WTC11 (cell line): ENCODE data around the gene RAC2. TPM values are rescaled to one million over a fixed set of nuclear protein-coding genes. Genes with fewer than 3 reads are reported as not detected.

Experiments
- ATAC-seq: fragments of 200-7000 bp; cut with Tn5 transposase; 2 replicates; pipeline ENCODE4 v1.10.0; 2021; ENCODE audit warnings: mild to moderate bottlenecking, moderate library complexity
- CTCF ChIA-PET: fragments of 300-600 bp; sonication (Branson Sonifier 250); formaldehyde crosslinking; loops from one replicate; lab custom pipeline; 2021; ENCODE audit warnings: antibody characterized with exemption; lab: Charles Lee
- POLR2A ChIA-PET: fragments of 350-600 bp; sonication (Branson Sonifier 250); formaldehyde crosslinking; loops from one replicate; lab custom pipeline; 2021; ENCODE audit warnings: antibody characterized with exemption; lab: Charles Lee
- DNase-seq: peaks from one replicate; pipeline ENCODE4 v3.0.0; 2021; ENCODE audit warnings: low spot score
- H3K27ac Mint-ChIP-seq: 2 replicates; pipeline ENCODE4 v1.8.0; 2021; ENCODE audit warnings: mixed read lengths
- H3K27me3 Mint-ChIP-seq: 2 replicates; pipeline ENCODE4 v1.8.0; 2021; ENCODE audit warnings: low read depth, mild to moderate bottlenecking, moderate library complexity, mixed read lengths
- H3K36me3 Mint-ChIP-seq: 2 replicates; pipeline ENCODE4 v1.8.0; 2021; ENCODE audit warnings: mixed read lengths
- H3K4me1 Mint-ChIP-seq: 2 replicates; pipeline ENCODE4 v1.8.0; 2022; ENCODE audit warnings: mixed read lengths
- H3K4me3 Mint-ChIP-seq: 2 replicates; pipeline ENCODE4 v1.8.0; 2021; ENCODE audit warnings: mild to moderate bottlenecking, moderate library complexity, mixed read lengths
- H3K9me3 Mint-ChIP-seq: 2 replicates; pipeline ENCODE4 v1.8.0; 2021; ENCODE audit warnings: mixed read lengths
- CTCF ChIP-seq: fragments of 200-600 bp; IDR thresholded peaks from 2 replicates; pipeline ENCODE4 v1.8.0; 2022; ENCODE audit warnings: antibody characterized with exemption
- E2F4 ChIP-seq: sonication (generic); formaldehyde crosslinking; IDR thresholded peaks from 2 replicates; pipeline ENCODE4 v1.8.1; 2022; ENCODE audit warnings: low read depth, mild to moderate bottlenecking, moderate library complexity, missing genetic modification reagents, borderline replicate concordance
- ESRRA ChIP-seq: sonication (generic); formaldehyde crosslinking; IDR thresholded peaks from 2 replicates; pipeline ENCODE4 v1.8.1; 2022; ENCODE audit warnings: mild to moderate bottlenecking, missing genetic modification reagents, borderline replicate concordance
- FOXJ3 ChIP-seq: sonication (generic); formaldehyde crosslinking; IDR thresholded peaks from 2 replicates; pipeline ENCODE4 v1.9.0; 2021; ENCODE audit warnings: missing genetic modification reagents, mild to moderate bottlenecking, borderline replicate concordance
- MAX ChIP-seq: sonication (generic); formaldehyde crosslinking; IDR thresholded peaks from 2 replicates; pipeline ENCODE4 v1.8.0; 2022; ENCODE audit warnings: mild to moderate bottlenecking, missing genetic modification reagents
- NR1H2 ChIP-seq: sonication (generic); formaldehyde crosslinking; IDR thresholded peaks from 2 replicates; pipeline ENCODE4 v1.9.0; 2021; ENCODE audit warnings: mild to moderate bottlenecking, moderate library complexity, missing genetic modification reagents
- PRDM15 ChIP-seq: sonication (generic); formaldehyde crosslinking; IDR thresholded peaks from 2 replicates; pipeline ENCODE4 v1.8.0; 2022; ENCODE audit warnings: missing genetic modification reagents
- RELA ChIP-seq: sonication (generic); formaldehyde crosslinking; IDR thresholded peaks from 2 replicates; pipeline ENCODE4 v1.8.1; 2022; ENCODE audit warnings: missing genetic modification reagents, mild to moderate bottlenecking, borderline replicate concordance
- RORB ChIP-seq: fragments of 250-450 bp; sonication (Bioruptor Pico); IDR thresholded peaks from 2 replicates; pipeline ENCODE4 v1.9.0; 2021; ENCODE audit warnings: mild to moderate bottlenecking
- SMAD3 ChIP-seq: sonication (generic); formaldehyde crosslinking; IDR thresholded peaks from 2 replicates; pipeline ENCODE4 v1.8.0; 2022; ENCODE audit warnings: missing genetic modification reagents, mild to moderate bottlenecking, borderline replicate concordance
- SOX15 ChIP-seq: fragments of 250-450 bp; sonication (Bioruptor Pico); IDR thresholded peaks from 2 replicates; pipeline ENCODE4 v1.9.0; 2021; ENCODE audit warnings: mild to moderate bottlenecking
- ZBTB21 ChIP-seq: sonication (generic); formaldehyde crosslinking; IDR thresholded peaks from 2 replicates; pipeline ENCODE4 v1.8.1; 2023; ENCODE audit warnings: mild to moderate bottlenecking, missing genetic modification reagents, borderline replicate concordance
- ZNF138 ChIP-seq: sonication (generic); formaldehyde crosslinking; conservative IDR thresholded peaks from 2 replicates; pipeline ENCODE4 v1.8.1; 2022; ENCODE audit warnings: mild to moderate bottlenecking, moderate library complexity, missing genetic modification reagents
- ZNF219 ChIP-seq: sonication (generic); formaldehyde crosslinking; IDR thresholded peaks from 2 replicates; pipeline ENCODE4 v1.8.0; 2023; ENCODE audit warnings: missing genetic modification reagents, mild to moderate bottlenecking, borderline replicate concordance
- ZNF423 ChIP-seq: fragments of 250-450 bp; sonication (Bioruptor Pico); IDR thresholded peaks from 2 replicates; pipeline ENCODE4 v2.1.2; 2022; ENCODE audit warnings: mild to moderate bottlenecking, moderate library complexity
- ZNF512 ChIP-seq: sonication (generic); formaldehyde crosslinking; IDR thresholded peaks from 2 replicates; pipeline ENCODE4 v1.8.1; 2022; ENCODE audit warnings: missing genetic modification reagents, borderline replicate concordance
- total RNA-seq: library from RNA; stranded (reverse); gene quantifications from 3 replicates; pipeline ENCODE4 v1.2.3, GENCODE V29; 2021
- TF ChIP-seq, protein P1 (sequence below): fragments of 250-450 bp; sonication (Bioruptor Pico); IDR thresholded peaks from 2 replicates; pipeline ENCODE4 v1.9.0; 2021; ENCODE audit warnings: moderate library complexity, mild to moderate bottlenecking, inconsistent platforms, borderline replicate concordance
- TF ChIP-seq, protein P2 (sequence below): sonication (generic); formaldehyde crosslinking; conservative IDR thresholded peaks from 2 replicates; pipeline ENCODE4 v1.8.1; 2023; ENCODE audit warnings: mild to moderate bottlenecking, low read depth, missing genetic modification reagents, moderate library complexity

Gene RAC2
- total RNA-seq, 1 experiment from 2014 or later, result 3.6 TPM

GRCh38 chr22:37256075-37256726 lies 12.1 kb upstream of the RAC2 start (continued):
- TF ChIP-seq MAX (no peak), ZBTB21 (CRISPR knock-in tag) (no peak), RELA (CRISPR knock-in tag) (no peak), FOXJ3 (CRISPR knock-in tag) (no peak)
- TF ChIP-seq, all 79 proteins: peak for 0

GRCh38 chr22:37255558-37256006 lies 11.5 kb upstream of the RAC2 start:
- ATAC-seq (no peak), DNase-seq (no peak)
- POLR2A ChIA-PET, result no interaction called here
- H3K27me3 Mint-ChIP-seq, result peaks cover 13% of the 10 kb centered on the region
- TF ChIP-seq ZNF423 (CRISPR knock-in tag) (no peak), ZNF512 (peak; percentile 81; the same call in 1 of the 2 replicates)
- H3K9me3 Mint-ChIP-seq, result no peaks in the 10 kb centered on the region
- H3K27ac Mint-ChIP-seq, result no peak overlapping the region
- CTCF ChIA-PET, result interaction anchor here (0.5 kb wide), 1 partner anchor 216 kb away, joined by 3 read pairs; no protein-coding TSS in a partner anchor
- no peaks in the 10 kb centered on the region for H3K36me3 Mint-ChIP-seq
- H3K4me1 Mint-ChIP-seq, result peaks cover 23% of the 10 kb centered on the region
- no peak overlapping the region for H3K4me3 Mint-ChIP-seq

GRCh38 chr22:37254867-37255233 lies 10.8 kb upstream of the RAC2 start:
- ChIA-PET POLR2A (no interaction called here), CTCF (interaction anchor here (0.6 kb wide), 1 partner anchor 939 kb away, joined by 6 read pairs; no protein-coding TSS in a partner anchor)
- H3K4me1 Mint-ChIP-seq, result peaks cover 28% of the 10 kb centered on the region
- H3K4me3 Mint-ChIP-seq, result no peak overlapping the region
- no peak for DNase-seq
- peaks cover 6% of the 10 kb centered on the region for H3K27me3 Mint-ChIP-seq
- H3K36me3 Mint-ChIP-seq, result no peaks in the 10 kb centered on the region
- TF ChIP-seq NR1H2 (CRISPR knock-in tag) (no peak), ZNF219 (no peak), SOX15 (CRISPR knock-in tag) (no peak), RORB (no peak), ZNF138 (CRISPR knock-in tag) (no peak), PRDM15 (no peak), SMAD3 (CRISPR knock-in tag) (no peak), ESRRA (CRISPR knock-in tag) (no peak), E2F4 (CRISPR knock-in tag) (no peak), CTCF (no peak)
- TF ChIP-seq, protein P1, sequence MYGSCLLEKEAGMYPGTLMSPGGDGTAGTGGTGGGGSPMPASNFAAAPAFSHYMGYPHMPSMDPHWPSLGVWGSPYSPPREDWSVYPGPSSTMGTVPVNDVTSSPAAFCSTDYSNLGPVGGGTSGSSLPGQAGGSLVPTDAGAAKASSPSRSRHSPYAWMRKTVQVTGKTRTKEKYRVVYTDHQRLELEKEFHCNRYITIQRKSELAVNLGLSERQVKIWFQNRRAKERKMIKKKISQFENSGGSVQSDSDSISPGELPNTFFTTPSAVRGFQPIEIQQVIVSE (CRISPR knock-in tag), result no peak
- TF ChIP-seq, protein P2, sequence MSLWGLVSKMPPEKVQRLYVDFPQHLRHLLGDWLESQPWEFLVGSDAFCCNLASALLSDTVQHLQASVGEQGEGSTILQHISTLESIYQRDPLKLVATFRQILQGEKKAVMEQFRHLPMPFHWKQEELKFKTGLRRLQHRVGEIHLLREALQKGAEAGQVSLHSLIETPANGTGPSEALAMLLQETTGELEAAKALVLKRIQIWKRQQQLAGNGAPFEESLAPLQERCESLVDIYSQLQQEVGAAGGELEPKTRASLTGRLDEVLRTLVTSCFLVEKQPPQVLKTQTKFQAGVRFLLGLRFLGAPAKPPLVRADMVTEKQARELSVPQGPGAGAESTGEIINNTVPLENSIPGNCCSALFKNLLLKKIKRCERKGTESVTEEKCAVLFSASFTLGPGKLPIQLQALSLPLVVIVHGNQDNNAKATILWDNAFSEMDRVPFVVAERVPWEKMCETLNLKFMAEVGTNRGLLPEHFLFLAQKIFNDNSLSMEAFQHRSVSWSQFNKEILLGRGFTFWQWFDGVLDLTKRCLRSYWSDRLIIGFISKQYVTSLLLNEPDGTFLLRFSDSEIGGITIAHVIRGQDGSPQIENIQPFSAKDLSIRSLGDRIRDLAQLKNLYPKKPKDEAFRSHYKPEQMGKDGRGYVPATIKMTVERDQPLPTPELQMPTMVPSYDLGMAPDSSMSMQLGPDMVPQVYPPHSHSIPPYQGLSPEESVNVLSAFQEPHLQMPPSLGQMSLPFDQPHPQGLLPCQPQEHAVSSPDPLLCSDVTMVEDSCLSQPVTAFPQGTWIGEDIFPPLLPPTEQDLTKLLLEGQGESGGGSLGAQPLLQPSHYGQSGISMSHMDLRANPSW, result no peak
- no peaks in the 10 kb centered on the region for H3K9me3 Mint-ChIP-seq
- ATAC-seq, result no peak
- H3K27ac Mint-ChIP-seq, result no peak overlapping the region
